H9 (cell line): ENCODE measurements around the gene MON1A. TPM values are rescaled to one million over a fixed set of nuclear protein-coding genes. Genes with fewer than 3 reads are reported as not detected.

Experiments
- DNase-seq: peaks from one replicate; pipeline ENCODE4 v3.0.0-alpha.2; 2017
- H2AFZ ChIP-seq: one replicate; pipeline ENCODE4 v1.6.1; 2013; ENCODE audit warnings: mild to moderate bottlenecking, low read length, control low read depth, moderate library complexity
- H2AK5ac ChIP-seq: 2 replicates; pipeline ENCODE4 v1.6.1; 2013; ENCODE audit warnings: low read length, control low read depth, mixed read lengths; ENCODE audit not compliant: insufficient read length
- H2BK120ac ChIP-seq: one replicate; pipeline ENCODE4 v1.6.1; 2013; ENCODE audit warnings: low read depth, mild to moderate bottlenecking, low read length, control low read depth, inconsistent platforms; ENCODE audit not compliant: poor library complexity, severe bottlenecking
- H2BK12ac ChIP-seq: 2 replicates; pipeline ENCODE4 v1.6.1; 2013; ENCODE audit warnings: low read length, control low read depth, mixed read lengths, low read depth; ENCODE audit not compliant: insufficient read length
- H2BK15ac ChIP-seq: 2 replicates; pipeline ENCODE4 v1.6.1; 2013; ENCODE audit warnings: low read depth, low read length, control low read depth
- H2BK20ac ChIP-seq: one replicate; pipeline ENCODE4 v1.6.1; 2013; ENCODE audit warnings: low read depth, mild to moderate bottlenecking, low read length, control low read depth, inconsistent platforms; ENCODE audit not compliant: poor library complexity, severe bottlenecking
- H2BK5ac ChIP-seq: 2 replicates; pipeline ENCODE4 v1.6.1; 2013; ENCODE audit warnings: low read length, control low read depth, mixed read lengths; ENCODE audit not compliant: insufficient read length
- H3K14ac ChIP-seq: 2 replicates; pipeline ENCODE4 v1.6.1; 2013; ENCODE audit warnings: low read length, control low read depth; ENCODE audit not compliant: insufficient read depth
- H3K18ac ChIP-seq: 2 replicates; pipeline ENCODE4 v1.6.1; 2013; ENCODE audit warnings: low read depth, mild to moderate bottlenecking, mixed read lengths, low read length, control low read depth; ENCODE audit not compliant: insufficient read length
- H3K23ac ChIP-seq: 2 replicates; pipeline ENCODE4 v1.6.1; 2013; ENCODE audit warnings: low read length, control low read depth, mixed read lengths, low read depth; ENCODE audit not compliant: insufficient read length
- H3K23me2 ChIP-seq: 2 replicates; pipeline ENCODE4 v1.6.1; 2013; ENCODE audit warnings: low read depth, mild to moderate bottlenecking, mixed read lengths, low read length, control low read depth; ENCODE audit not compliant: insufficient read length, poor library complexity, severe bottlenecking
- H3K27ac ChIP-seq: 2 replicates; pipeline ENCODE4 v1.5.1; 2013; ENCODE audit warnings: low read length, control low read depth, mixed read lengths, low read depth; ENCODE audit not compliant: insufficient read length
- H3K27me3 ChIP-seq: 2 replicates; pipeline ENCODE4 v1.6.1; 2013; ENCODE audit warnings: low read length, control low read depth, inconsistent platforms; ENCODE audit not compliant: insufficient read depth
- H3K4ac ChIP-seq: 2 replicates; pipeline ENCODE4 v1.6.1; 2013; ENCODE audit warnings: low read depth, mild to moderate bottlenecking, control low read depth, inconsistent platforms, low read length, moderate library complexity
- H3K4me1 ChIP-seq: 2 replicates; pipeline ENCODE4 v1.6.1; 2013; ENCODE audit warnings: low read length, control low read depth, inconsistent platforms; ENCODE audit not compliant: insufficient read depth
- H3K4me2 ChIP-seq: 2 replicates; pipeline ENCODE4 v1.6.1; 2013; ENCODE audit warnings: low read length, control low read depth, mixed read lengths; ENCODE audit not compliant: insufficient read length, insufficient read depth
- H3K56ac ChIP-seq: 2 replicates; pipeline ENCODE4 v1.6.1; 2013; ENCODE audit warnings: low read depth, mild to moderate bottlenecking, mixed read lengths, low read length, control low read depth; ENCODE audit not compliant: insufficient read length
- H3K79me1 ChIP-seq: 2 replicates; pipeline ENCODE4 v1.6.1; 2013; ENCODE audit warnings: low read depth, mild to moderate bottlenecking, moderate library complexity, low read length, control low read depth, inconsistent platforms; ENCODE audit not compliant: insufficient read depth, poor library complexity, severe bottlenecking
- H3K79me2 ChIP-seq: 2 replicates; pipeline ENCODE4 v1.6.1; 2013; ENCODE audit warnings: low read length, control low read depth, inconsistent platforms; ENCODE audit not compliant: insufficient read depth
- H3K9ac ChIP-seq: 2 replicates; pipeline ENCODE4 v1.6.1; 2013; ENCODE audit warnings: low read length, control low read depth, mixed read lengths; ENCODE audit not compliant: insufficient read length; ENCODE audit errors: extremely low read depth
- H3K9me3 ChIP-seq: one replicate; pipeline ENCODE4 v1.6.1; 2013; ENCODE audit warnings: low read depth, low read length, inconsistent platforms; ENCODE audit not compliant: control insufficient read depth
- H3T11ph ChIP-seq: one replicate; pipeline ENCODE4 v1.6.1; 2013; ENCODE audit warnings: mild to moderate bottlenecking, low read length, control low read depth, inconsistent platforms
- H4K20me1 ChIP-seq: one replicate; pipeline ENCODE4 v1.6.1; 2013; ENCODE audit not compliant: control insufficient read depth, insufficient read length, insufficient read depth
- H4K5ac ChIP-seq: 2 replicates; pipeline ENCODE4 v1.6.1; 2013; ENCODE audit warnings: low read depth, mild to moderate bottlenecking, mixed read lengths, low read length, control low read depth; ENCODE audit not compliant: insufficient read length
- H4K8ac ChIP-seq: replicated peaks from 2 replicates; pipeline ENCODE4 v1.6.1; 2013; ENCODE audit warnings: low read length, control low read depth, mixed read lengths, low read depth; ENCODE audit not compliant: insufficient read length
- H4K91ac ChIP-seq: 2 replicates; pipeline ENCODE4 v1.6.1; 2013; ENCODE audit warnings: low read depth, mild to moderate bottlenecking, moderate library complexity, mixed read lengths, low read length, control low read depth; ENCODE audit not compliant: insufficient read length
- H3K27ac Mint-ChIP-seq, 3 experiments: 2 replicates in 2 of 3; 3 replicates in 1 of 3; pipeline ENCODE4 v1.8.0; 2020 to 2021; ENCODE audit warnings: mixed read lengths in 3 of 3, mild to moderate bottlenecking in 1 of 3, moderate library complexity in 1 of 3
- H3K27me3 Mint-ChIP-seq: 2 replicates; pipeline ENCODE4 v1.8.0; 2021; ENCODE audit warnings: low read depth, mild to moderate bottlenecking, moderate library complexity, mixed read lengths
- H3K36me3 Mint-ChIP-seq, 3 experiments: 2 replicates in 2 of 3; 3 replicates in 1 of 3; pipeline ENCODE4 v1.8.0; 2020 to 2021; ENCODE audit warnings: low read depth in 3 of 3, mixed read lengths in 3 of 3; ENCODE audit not compliant: insufficient read depth in 1 of 3
- H3K4me1 Mint-ChIP-seq, 2 experiments: 2 replicates each; pipeline ENCODE4 v1.8.0; 2020; ENCODE audit warnings: mixed read lengths in 2 of 2
- H3K4me3 Mint-ChIP-seq, 2 experiments: 2 replicates in 1 of 2; 3 replicates in 1 of 2; pipeline ENCODE4 v1.8.0; 2020 to 2021; ENCODE audit warnings: mild to moderate bottlenecking in 2 of 2, mixed read lengths in 2 of 2, moderate library complexity in 1 of 2
- H3K9me3 Mint-ChIP-seq, 2 experiments: 2 replicates in 1 of 2; 3 replicates in 1 of 2; pipeline ENCODE4 v1.8.0; 2020; ENCODE audit warnings: mild to moderate bottlenecking in 2 of 2, mixed read lengths in 2 of 2, moderate library complexity in 1 of 2
- CTCF ChIP-seq: fragments of 200-600 bp; sonication (generic); conservative IDR thresholded peaks from 3 replicates; pipeline ENCODE4 v1.8.0; 2021; ENCODE audit warnings: antibody characterized with exemption, mild to moderate bottlenecking
- WGBS: extraction: QIAGEN DNeasy Blood & Tissue Kit; methylation state at CpG from one replicate; pipeline ENCODE4 v1.1.7; 2013; ENCODE audit warnings: missing lambda C conversion rate, low lambda C conversion rate, mixed read lengths; ENCODE audit not compliant: insufficient read length; ENCODE audit errors: extremely low coverage; 5-methylcytosine and 5-hydroxymethylcytosine counted together
- total RNA-seq: library from RNA; stranded (reverse); gene quantifications from 2 replicates; pipeline ENCODE4 v1.2.1, GENCODE V29; 2021

MON1A gene
- total RNA-seq, 1 experiment from 2014 or later = 10.0 TPM

GRCh38 chr3:49868862-49869466 is 60.6 kb downstream of the MON1A start:
- Histone ChIP-seq H2BK20ac (no peak overlapping the region), H2BK120ac (no peak overlapping the region), H2BK5ac (no peak overlapping the region), H3K18ac (no peak overlapping the region), H3K23me2 (peaks cover 7% of the 10 kb centered on the region), H3K14ac (no peak overlapping the region), H3K56ac (no peak overlapping the region), H3K79me2 (no peaks in the 10 kb centered on the region), H3K23ac (no peak overlapping the region), H3K9ac (peak overlapping the region; percentile 3), H4K5ac (no peak overlapping the region), H3K9me3 (no peaks in the 10 kb centered on the region), H3K27ac (no peak overlapping the region), H3K4ac (no peak overlapping the region), H2BK12ac (no peak overlapping the region), H3T11ph (no peak overlapping the region), H3K79me1 (no peaks in the 10 kb centered on the region), H3K4me2 (peak overlapping the region; percentile 43), H3K27me3 (no peaks in the 10 kb centered on the region), H2AK5ac (no peak overlapping the region), H4K91ac (no peak overlapping the region), H2AFZ (no peak overlapping the region), H4K8ac (no peak overlapping the region), H3K4me1 (peaks cover 10% of the 10 kb centered on the region; the same call in 1 of the 2 replicates), H4K20me1 (no peaks in the 10 kb centered on the region), H2BK15ac (no peak overlapping the region)
- no peaks in the 10 kb centered on the region; a peak in 1 of 7 replicates for H3K36me3 Mint-ChIP-seq
- H3K9me3 Mint-ChIP-seq = no peaks in the 10 kb centered on the region
- peaks cover 33 to 54% of the 10 kb centered on the region in 2 experiments for H3K4me1 Mint-ChIP-seq
- H3K4me3 Mint-ChIP-seq = peak overlapping the region; percentile 70 to 83
- H3K27me3 Mint-ChIP-seq = peaks cover 25% of the 10 kb centered on the region
- DNase-seq = peak; percentile 69
- no CpG with 5 or more reads among the region's 23 CpGs for WGBS
- peak overlapping the region in 2 of 3 experiments; percentile 23 to 91; a peak in 3 of 7 replicates for H3K27ac Mint-ChIP-seq
- TF ChIP-seq CTCF = no peak
